Endothelial cell of umbilical vein (primary cell): ENCODE results near the gene ADRB2. TPM values are rescaled to one million over a fixed set of nuclear protein-coding genes. Genes with fewer than 3 reads are reported as not detected.

Experiments used
- BruUV-seq: library from RNA; stranded (reverse); fragments of 400-500 nt; replicated peaks from 2 replicates; lab custom pipeline; 2021; lab: Mats Ljungman, UMichigan
- CTCF ChIA-PET: fragments of 300-600, 350-600 bp; sonication (Branson Sonifier 250); formaldehyde crosslinking; loops from one replicate; lab custom pipeline; 2021; ENCODE audit warnings: antibody characterized with exemption, inconsistent platforms; lab: Charles Lee
- POLR2A ChIA-PET: fragments of 300-600, 350-600 bp; sonication (Branson Sonifier 250); formaldehyde crosslinking; loops from one replicate; lab custom pipeline; 2021; ENCODE audit warnings: antibody characterized with exemption, inconsistent platforms; lab: Charles Lee
- DNase-seq: peaks from one replicate; pipeline ENCODE4 v3.0.0-alpha.2; 2011; ENCODE audit warnings: low read depth, low spot score
- FAIRE-seq: peaks from 2 replicates; lab custom pipeline; 2011; peaks lifted over from hg19 to GRCh38; lab: Jason Lieb, UNC
- H2AFZ ChIP-seq: 2 replicates; pipeline ENCODE4 v1.6.0; 2012; ENCODE audit warnings: low read depth, low read length, control low read depth, inconsistent platforms
- H3K27ac ChIP-seq: 2 replicates; pipeline ENCODE4 v1.5.1; 2011; ENCODE audit warnings: low read depth, mild to moderate bottlenecking, control low read depth, low read length, moderate library complexity; ENCODE audit not compliant: insufficient read depth
- H3K27me3 ChIP-seq, 2 experiments: 2 replicates each; pipeline versions ENCODE4 v1.6.0 to v1.6.1; 2011; ENCODE audit warnings: low read length in 2 of 2, mixed read lengths in 1 of 2; ENCODE audit not compliant: control insufficient read depth in 2 of 2, insufficient read depth in 2 of 2
- H3K36me3 ChIP-seq, 2 experiments: 2 replicates in 1 of 2; 3 replicates in 1 of 2; pipeline ENCODE4 v1.5.1; 2011; ENCODE audit warnings: low read length in 2 of 2, mild to moderate bottlenecking in 1 of 2, moderate library complexity in 1 of 2; ENCODE audit not compliant: control insufficient read depth in 2 of 2, insufficient read depth in 2 of 2; ENCODE audit errors: extremely low read depth in 1 of 2
- H3K4me1 ChIP-seq: 3 replicates; pipeline ENCODE4 v1.5.1; 2011; ENCODE audit warnings: mild to moderate bottlenecking, low read length; ENCODE audit not compliant: control insufficient read depth, insufficient read depth; ENCODE audit errors: extremely low read depth
- H3K4me2 ChIP-seq: 2 replicates; pipeline ENCODE4 v1.6.1; 2011; ENCODE audit warnings: low read length, control low read depth, mixed read lengths; ENCODE audit not compliant: insufficient read depth
- H3K4me3 ChIP-seq, 3 experiments: fragments of 200-600 bp in 1 of 3; sonication (generic), shearing (Covaris generic) in 1 of 3; replicated peaks in 1 of 3; 2 replicates each; pipeline ENCODE4 v1.5.1; 2011 to 2016; ENCODE audit warnings: control low read depth in 3 of 3, low read length in 3 of 3, mild to moderate bottlenecking in 2 of 3, inconsistent platforms in 1 of 3, low read depth in 1 of 3, moderate library complexity in 1 of 3; ENCODE audit not compliant: insufficient read depth in 1 of 3
- H3K79me2 ChIP-seq: 2 replicates; pipeline ENCODE4 v1.6.0; 2012; ENCODE audit warnings: low read length, inconsistent platforms; ENCODE audit not compliant: control insufficient read depth, insufficient read depth
- H3K9ac ChIP-seq: replicated peaks from 2 replicates; pipeline ENCODE3; 2011; ENCODE audit warnings: low read length, control low read depth; ENCODE audit not compliant: insufficient read depth; ENCODE audit errors: extremely low read depth
- H3K9me1 ChIP-seq: replicated peaks from 3 replicates; pipeline ENCODE4 v1.6.0; 2011; ENCODE audit warnings: mild to moderate bottlenecking, low read length; ENCODE audit not compliant: control insufficient read depth, insufficient read depth; ENCODE audit errors: extremely low read depth
- H3K9me3 ChIP-seq: replicated peaks from 2 replicates; pipeline ENCODE4 v1.5.1; 2012; ENCODE audit warnings: low read length, inconsistent platforms; ENCODE audit not compliant: control insufficient read depth, insufficient read depth
- H4K20me1 ChIP-seq: replicated peaks from 2 replicates; pipeline ENCODE3; 2011; ENCODE audit warnings: mild to moderate bottlenecking, low read length; ENCODE audit not compliant: control insufficient read depth, insufficient read depth; ENCODE audit errors: extremely low read depth
- CTCF ChIP-seq, 2 donors: IDR thresholded peaks; 1 replicate in 1 of 2; 2 replicates in 1 of 2; pipeline ENCODE4 v1.5.1; 2011; ENCODE audit warnings: low read length in 2 of 2, mild to moderate bottlenecking in 2 of 2, moderate library complexity in 2 of 2, control low read depth in 1 of 2, inconsistent platforms in 1 of 2, low read depth in 1 of 2; ENCODE audit not compliant: insufficient read depth in 1 of 2; ENCODE audit errors: extremely low read depth in 1 of 2
- EZH2 ChIP-seq: IDR thresholded peaks from 2 replicates; pipeline ENCODE4 v1.6.1; 2012; ENCODE audit warnings: borderline replicate concordance, low read depth, mild to moderate bottlenecking, moderate library complexity, low read length, inconsistent platforms; ENCODE audit not compliant: severe bottlenecking
- FOS ChIP-seq: IDR thresholded peaks from 2 replicates; pipeline ENCODE4 v1.6.1; 2011; ENCODE audit warnings: mild to moderate bottlenecking, low read length, moderate library complexity, borderline replicate concordance; ENCODE audit not compliant: insufficient read depth
- GATA2 ChIP-seq: IDR thresholded peaks from 2 replicates; pipeline ENCODE4 v1.7.0; 2011; ENCODE audit warnings: low read depth, mild to moderate bottlenecking, moderate library complexity, mixed read lengths, low read length; ENCODE audit not compliant: insufficient read length, insufficient read depth
- MYC ChIP-seq: IDR thresholded peaks from one replicate; pipeline ENCODE4 v1.6.1; 2011; ENCODE audit warnings: mild to moderate bottlenecking, low read depth, low read length
- POLR2A ChIP-seq: IDR thresholded peaks from 2 replicates; pipeline ENCODE4 v1.6.1; 2012; ENCODE audit warnings: low read depth, mild to moderate bottlenecking, control low read depth, low read length
- POLR2AphosphoS5 ChIP-seq: IDR thresholded peaks from 2 replicates; pipeline ENCODE4 v1.6.1; 2012; ENCODE audit warnings: low read depth, mild to moderate bottlenecking, control low read depth, low read length, moderate library complexity; ENCODE audit not compliant: insufficient read depth
- dilution Hi-C: fragments of 300-500 bp; cut with MboI; formaldehyde crosslinking; loops from one replicate; pipeline ENCODE4 v1.15.0; 2019; ENCODE audit warnings: low sequenced_read_pairs; ENCODE audit not compliant: extremely low pct_ligation_motif_present
- intact Hi-C: fragments of 100-400 bp; cut with micrococcal nuclease; formaldehyde crosslinking; loops from one replicate; pipeline ENCODE4 v1.10.0; 2022
- polyA plus RNA-seq, 4 experiments: library from polyadenylated mRNA; depleted of rRNA in 3 of 4; stranded (reverse) in 3 of 4; unstranded in 1 of 4; fragments of >200 nt; gene quantifications; 2 replicates each; pipeline versions ENCODE4 v1.2.1 to v1.2.3, GENCODE V29; 2011 to 2012; ENCODE audit warnings: missing spikeins in 1 of 4
- total RNA-seq: library from RNA; stranded (reverse); gene quantifications from 2 replicates; pipeline ENCODE4 v1.2.3, GENCODE V29; 2021

Gene ADRB2
- total and polyA plus RNA-seq, 2 donors (not counting 3 experiments of a cell fraction or from before 2014, with no cell fraction given) = 0.86 to 0.88 TPM

GRCh38 chr5:148791334-148791667 is 35.1 kb upstream of the ADRB2 start:
- Histone ChIP-seq H3K27me3 (no peaks in the 10 kb centered on the region), H3K27ac (no peak overlapping the region), H3K9me3 (no peaks in the 10 kb centered on the region), H3K9me1 (no peaks in the 10 kb centered on the region), H3K36me3 (no peaks in the 10 kb centered on the region), H4K20me1 (no peaks in the 10 kb centered on the region), H3K4me1 (no peaks in the 10 kb centered on the region), H3K4me3 (no peak overlapping the region), H3K4me2 (no peak overlapping the region), H2AFZ (no peak overlapping the region), H3K79me2 (no peaks in the 10 kb centered on the region), H3K9ac (no peak overlapping the region)
- ChIA-PET CTCF (interaction anchor here (1.3 kb wide), 1 partner anchor 166 kb away, joined by 6 read pairs; no protein-coding TSS in a partner anchor), POLR2A (no interaction called here)
- BruUV-seq = no TSS peak
- intact Hi-C loops = no loop called here
- dilution Hi-C loops = no loop called here
- FAIRE-seq = no peak
- DNase-seq = peak; percentile 12
- peak; percentile 72 for TF ChIP-seq FOS
- no peak for TF ChIP-seq CTCF (IDR thresholded peaks at IDR 0.05; ENCODE audit: extremely low read depth in 1 of 2, insufficient read depth in 1 of 2, low read depth in 1 of 2, low read length in 2 of 2)

GRCh38 chr5:148791696-148792095 is 34.7 kb upstream of the ADRB2 start:
- no peak for FAIRE-seq
- H3K27me3 ChIP-seq = no peaks in the 10 kb centered on the region
- H3K79me2 ChIP-seq = no peaks in the 10 kb centered on the region
- H3K4me3 ChIP-seq = no peak overlapping the region
- H3K4me1 ChIP-seq = no peaks in the 10 kb centered on the region
- CTCF ChIA-PET = interaction anchor here (1.3 kb wide), 1 partner anchor 166 kb away, joined by 6 read pairs; no protein-coding TSS in a partner anchor
- DNase-seq = no peak
- dilution Hi-C loops (no loop called here), intact Hi-C loops (no loop called here)
- H3K36me3 ChIP-seq = no peaks in the 10 kb centered on the region
- no peak overlapping the region for H3K9ac ChIP-seq
- POLR2A ChIA-PET = no interaction called here
- H3K4me2 ChIP-seq = no peak overlapping the region
- BruUV-seq = no TSS peak
- TF ChIP-seq EZH2 (no peak), GATA2 (no peak), MYC (no peak), POLR2AphosphoS5 (no peak), CTCF (IDR thresholded peaks at IDR 0.05; ENCODE audit: extremely low read depth in 1 of 2, insufficient read depth in 1 of 2, low read depth in 1 of 2, low read length in 2 of 2) (no peak), POLR2A (no peak)
- no peak overlapping the region for H2AFZ ChIP-seq
- H3K9me1 ChIP-seq = no peaks in the 10 kb centered on the region
- no peak overlapping the region for H3K27ac ChIP-seq
- no peaks in the 10 kb centered on the region for H3K9me3 ChIP-seq
- no peaks in the 10 kb centered on the region for H4K20me1 ChIP-seq
